ENCODE measurements around the gene FRMD8. TPM values are rescaled to one million over a fixed set of nuclear protein-coding genes. Genes with fewer than 3 reads are reported as not detected.

FRMD8 gene
- total RNA-seq, 1 donor from 2014 or later: 11.1 TPM

DNA sequence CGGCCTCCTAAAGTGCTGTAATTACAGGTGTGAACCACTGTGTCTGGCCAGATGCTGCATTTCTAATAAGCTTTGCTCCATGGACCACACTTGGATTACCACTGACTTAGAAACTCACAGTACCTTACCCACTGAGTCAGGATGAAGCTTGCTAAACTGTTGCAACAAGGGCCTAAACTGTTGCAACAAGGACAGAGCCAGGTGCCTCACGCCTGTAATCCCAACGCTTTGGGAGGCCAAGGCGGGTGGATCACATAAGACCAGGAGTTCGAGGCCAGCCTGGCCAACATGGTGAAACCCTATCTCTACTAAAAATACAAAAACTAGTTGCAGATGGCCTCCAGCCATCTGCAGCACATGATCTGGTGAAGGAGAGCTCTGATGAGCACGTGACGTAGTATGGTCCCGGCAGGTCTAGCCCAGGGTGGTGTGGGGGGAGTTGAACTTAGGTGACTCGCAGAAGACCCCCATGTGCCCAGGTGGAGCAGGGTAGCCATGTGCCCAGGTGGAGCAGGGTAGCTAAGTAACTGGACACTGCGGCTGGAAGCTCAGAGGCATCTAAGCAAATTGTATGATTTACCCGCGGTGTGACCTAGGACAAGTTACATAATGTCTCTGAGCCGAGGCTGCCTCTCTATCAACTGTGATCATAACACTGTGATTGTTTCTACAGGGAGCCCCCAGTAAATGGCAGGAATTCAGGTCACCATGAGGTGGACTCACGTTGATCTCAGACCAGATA is 12.4 kb upstream of the FRMD8 start:
- DNase-seq: no peak
- Mint-ChIP-seq H3K36me3 (ENCODE audit: unreplicated experiment) (no peaks in the 10 kb centered on the region), H3K4me1 (ENCODE audit: low read depth, unreplicated experiment) (no peaks in the 10 kb centered on the region), H3K9me3 (ENCODE audit: unreplicated experiment) (peaks cover 2% of the 10 kb centered on the region), H3K27me3 (ENCODE audit: unreplicated experiment) (peaks cover 3% of the 10 kb centered on the region), H3K27ac (ENCODE audit: unreplicated experiment) (no peak overlapping the region), H3K4me3 (ENCODE audit: unreplicated experiment) (no peak overlapping the region)
- TF ChIP-seq, protein P1, sequence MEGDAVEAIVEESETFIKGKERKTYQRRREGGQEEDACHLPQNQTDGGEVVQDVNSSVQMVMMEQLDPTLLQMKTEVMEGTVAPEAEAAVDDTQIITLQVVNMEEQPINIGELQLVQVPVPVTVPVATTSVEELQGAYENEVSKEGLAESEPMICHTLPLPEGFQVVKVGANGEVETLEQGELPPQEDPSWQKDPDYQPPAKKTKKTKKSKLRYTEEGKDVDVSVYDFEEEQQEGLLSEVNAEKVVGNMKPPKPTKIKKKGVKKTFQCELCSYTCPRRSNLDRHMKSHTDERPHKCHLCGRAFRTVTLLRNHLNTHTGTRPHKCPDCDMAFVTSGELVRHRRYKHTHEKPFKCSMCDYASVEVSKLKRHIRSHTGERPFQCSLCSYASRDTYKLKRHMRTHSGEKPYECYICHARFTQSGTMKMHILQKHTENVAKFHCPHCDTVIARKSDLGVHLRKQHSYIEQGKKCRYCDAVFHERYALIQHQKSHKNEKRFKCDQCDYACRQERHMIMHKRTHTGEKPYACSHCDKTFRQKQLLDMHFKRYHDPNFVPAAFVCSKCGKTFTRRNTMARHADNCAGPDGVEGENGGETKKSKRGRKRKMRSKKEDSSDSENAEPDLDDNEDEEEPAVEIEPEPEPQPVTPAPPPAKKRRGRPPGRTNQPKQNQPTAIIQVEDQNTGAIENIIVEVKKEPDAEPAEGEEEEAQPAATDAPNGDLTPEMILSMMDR (IDR thresholded peaks at IDR 0.05; ENCODE audit: partially characterized antibody, unreplicated experiment): no peak

DNA sequence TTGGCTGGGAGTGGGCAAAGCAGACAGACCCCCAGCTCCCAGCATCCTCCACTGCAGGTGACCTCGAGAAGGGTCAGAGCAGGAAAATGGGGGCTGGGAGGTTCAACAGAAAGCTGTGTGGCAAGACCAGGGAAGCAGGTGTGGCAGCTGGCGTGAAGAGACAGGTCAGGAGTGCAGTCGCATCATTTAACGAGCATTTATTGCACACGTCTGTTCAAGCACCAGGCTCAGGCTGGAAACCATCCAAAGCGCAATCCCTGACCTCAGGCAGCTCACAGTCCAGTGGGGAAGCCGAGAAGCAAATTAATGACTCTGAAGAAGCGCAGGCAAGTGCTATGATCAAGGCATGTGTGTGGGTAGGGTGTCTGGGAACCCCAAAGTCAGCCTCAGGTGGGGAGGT is 11.4 kb upstream of the FRMD8 start:
- H3K36me3 Mint-ChIP-seq (ENCODE audit: unreplicated experiment): no peaks in the 10 kb centered on the region
- no peak overlapping the region for H3K4me3 Mint-ChIP-seq (ENCODE audit: unreplicated experiment)
- H3K4me1 Mint-ChIP-seq (ENCODE audit: low read depth, unreplicated experiment): no peaks in the 10 kb centered on the region
- TF ChIP-seq, protein P1 (IDR thresholded peaks at IDR 0.05; ENCODE audit: partially characterized antibody, unreplicated experiment): no peak
- no peak overlapping the region for H3K27ac Mint-ChIP-seq (ENCODE audit: unreplicated experiment)
- DNase-seq: no peak
- peaks cover 3% of the 10 kb centered on the region for H3K27me3 Mint-ChIP-seq (ENCODE audit: unreplicated experiment)
- H3K9me3 Mint-ChIP-seq (ENCODE audit: unreplicated experiment): peaks cover under 1% of the 10 kb centered on the region

DNA sequence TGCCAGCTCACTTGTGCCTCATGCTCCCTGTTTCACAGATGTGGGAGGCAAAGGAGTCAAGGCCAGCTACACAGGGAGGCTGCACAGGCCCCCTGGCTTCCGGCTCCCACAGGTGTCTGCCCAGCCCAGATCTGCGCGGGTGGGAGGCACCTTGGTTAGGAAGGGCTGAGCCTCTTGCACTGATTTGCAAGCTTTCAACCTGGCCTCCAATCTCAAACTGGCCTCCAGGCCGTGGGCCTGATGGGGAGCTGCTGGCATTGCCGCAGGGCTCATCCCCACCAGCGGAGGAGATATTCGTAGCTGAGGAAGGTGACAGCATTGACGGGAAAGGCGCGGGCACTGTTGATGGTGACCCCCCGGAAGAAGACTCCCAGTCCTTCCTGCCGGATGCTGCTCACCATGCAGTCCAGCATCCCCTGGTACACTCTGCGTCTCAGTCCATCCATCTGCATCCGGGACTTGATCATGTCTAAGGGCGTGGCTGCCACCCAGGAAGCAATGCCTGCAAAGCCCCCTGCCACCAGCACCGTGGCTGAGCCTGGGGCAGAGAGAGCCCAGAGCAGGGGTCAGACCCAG is 10.2 kb upstream of the FRMD8 start:
- H3K9me3 Mint-ChIP-seq (ENCODE audit: unreplicated experiment): no peaks in the 10 kb centered on the region
- no peak for DNase-seq
- no peak overlapping the region for H3K27ac Mint-ChIP-seq (ENCODE audit: unreplicated experiment)
- no peak overlapping the region for H3K4me3 Mint-ChIP-seq (ENCODE audit: unreplicated experiment)
- TF ChIP-seq, protein P1 (IDR thresholded peaks at IDR 0.05; ENCODE audit: partially characterized antibody, unreplicated experiment): no peak
- H3K4me1 Mint-ChIP-seq (ENCODE audit: low read depth, unreplicated experiment): no peaks in the 10 kb centered on the region
- H3K27me3 Mint-ChIP-seq (ENCODE audit: unreplicated experiment): peaks cover 3% of the 10 kb centered on the region
- H3K36me3 Mint-ChIP-seq (ENCODE audit: unreplicated experiment): no peaks in the 10 kb centered on the region

DNA sequence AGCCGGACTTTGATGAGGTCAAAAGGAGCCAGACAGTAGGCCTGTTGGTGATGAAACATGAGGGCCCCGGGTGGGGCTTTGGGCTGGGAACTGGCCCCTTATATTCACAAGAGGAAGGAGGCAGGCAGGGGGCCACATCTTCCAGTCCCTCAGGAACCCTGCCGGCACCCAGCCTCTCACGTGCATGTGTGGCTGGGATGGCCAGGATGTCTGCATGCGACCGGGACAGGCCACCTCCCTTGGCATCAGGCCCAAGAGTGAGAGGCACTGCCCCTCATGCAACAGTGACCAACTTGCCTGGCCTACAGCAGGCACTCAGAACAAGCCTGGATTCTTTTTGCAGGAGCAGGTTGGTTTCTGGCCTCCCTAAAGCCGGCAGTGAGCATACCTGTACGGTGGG is 9.4 kb upstream of the FRMD8 start:
- Mint-ChIP-seq H3K4me3 (ENCODE audit: unreplicated experiment) (no peak overlapping the region), H3K27me3 (ENCODE audit: unreplicated experiment) (peaks cover 5% of the 10 kb centered on the region), H3K4me1 (ENCODE audit: low read depth, unreplicated experiment) (no peaks in the 10 kb centered on the region), H3K27ac (ENCODE audit: unreplicated experiment) (no peak overlapping the region), H3K36me3 (ENCODE audit: unreplicated experiment) (no peaks in the 10 kb centered on the region), H3K9me3 (ENCODE audit: unreplicated experiment) (no peaks in the 10 kb centered on the region)
- TF ChIP-seq, protein P1 (IDR thresholded peaks at IDR 0.05; ENCODE audit: partially characterized antibody, unreplicated experiment): no peak
- DNase-seq: no peak

DNA sequence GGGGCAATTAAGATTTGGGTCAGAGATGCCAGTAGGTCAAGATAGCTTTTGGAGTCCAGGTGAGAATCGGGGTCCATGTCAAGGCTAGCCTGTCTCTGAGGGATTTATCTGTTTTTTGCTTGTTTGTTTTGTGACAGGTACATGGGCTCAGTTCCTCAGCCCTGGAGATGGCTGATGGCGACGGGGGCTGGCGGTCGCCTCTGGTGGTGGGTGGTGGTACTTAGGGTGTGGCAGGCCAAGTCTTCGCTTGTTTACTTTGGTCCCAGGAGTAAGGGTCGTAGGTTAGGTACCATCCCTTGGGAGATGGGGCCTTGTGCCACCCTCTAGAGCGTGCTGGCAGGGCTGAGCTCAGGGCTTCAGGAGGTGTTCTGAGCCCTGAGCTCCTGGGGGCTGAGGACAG is 8.7 kb upstream of the FRMD8 start:
- H3K4me3 Mint-ChIP-seq (ENCODE audit: unreplicated experiment): no peak overlapping the region
- peaks cover 4% of the 10 kb centered on the region for H3K4me1 Mint-ChIP-seq (ENCODE audit: low read depth, unreplicated experiment)
- no peaks in the 10 kb centered on the region for H3K9me3 Mint-ChIP-seq (ENCODE audit: unreplicated experiment)

More for the DNA sequence above, 8.7 kb upstream of the FRMD8 start:
- H3K27ac Mint-ChIP-seq (ENCODE audit: unreplicated experiment): no peak overlapping the region
- DNase-seq: no peak
- TF ChIP-seq, protein P1 (IDR thresholded peaks at IDR 0.05; ENCODE audit: partially characterized antibody, unreplicated experiment): peak; percentile 39
- peaks cover 7% of the 10 kb centered on the region for H3K27me3 Mint-ChIP-seq (ENCODE audit: unreplicated experiment)
- H3K36me3 Mint-ChIP-seq (ENCODE audit: unreplicated experiment): no peaks in the 10 kb centered on the region

All from glutamatergic neuron (in vitro differentiated cells).